Neural cell (in vitro differentiated cells): Measurements from ENCODE around the gene WDR89.

Experiments
- EZH2 ChIP-seq: fragments of 200-600, 300-800 bp; shearing (Covaris generic), sonication (generic); IDR thresholded peaks from 2 replicates; pipeline ENCODE4 v1.6.1; 2014; ENCODE audit warnings: antibody characterized with exemption, low read length, borderline replicate concordance, mild to moderate bottlenecking; ENCODE audit not compliant: insufficient read depth, poor library complexity, severe bottlenecking
- RAD21 ChIP-seq: fragments of 450-650 bp; conservative IDR thresholded peaks from 2 replicates; pipeline ENCODE4 v1.6.1; 2014; ENCODE audit warnings: antibody characterized with exemption, mild to moderate bottlenecking, moderate library complexity
- TAF1 ChIP-seq: IDR thresholded peaks from 2 replicates; pipeline ENCODE4 v1.6.1; 2012; ENCODE audit warnings: low read depth
- TF ChIP-seq, protein P1 (sequence below): fragments of 450-650 bp; IDR thresholded peaks from 2 replicates; pipeline ENCODE4 v1.5.1; 2014; ENCODE audit warnings: antibody characterized with exemption, mild to moderate bottlenecking, moderate library complexity; ENCODE audit not compliant: poor library complexity, severe bottlenecking

- TF ChIP-seq TAF1 (no peak), RAD21 (no peak), EZH2 (no peak)
- TF ChIP-seq, protein P1, sequence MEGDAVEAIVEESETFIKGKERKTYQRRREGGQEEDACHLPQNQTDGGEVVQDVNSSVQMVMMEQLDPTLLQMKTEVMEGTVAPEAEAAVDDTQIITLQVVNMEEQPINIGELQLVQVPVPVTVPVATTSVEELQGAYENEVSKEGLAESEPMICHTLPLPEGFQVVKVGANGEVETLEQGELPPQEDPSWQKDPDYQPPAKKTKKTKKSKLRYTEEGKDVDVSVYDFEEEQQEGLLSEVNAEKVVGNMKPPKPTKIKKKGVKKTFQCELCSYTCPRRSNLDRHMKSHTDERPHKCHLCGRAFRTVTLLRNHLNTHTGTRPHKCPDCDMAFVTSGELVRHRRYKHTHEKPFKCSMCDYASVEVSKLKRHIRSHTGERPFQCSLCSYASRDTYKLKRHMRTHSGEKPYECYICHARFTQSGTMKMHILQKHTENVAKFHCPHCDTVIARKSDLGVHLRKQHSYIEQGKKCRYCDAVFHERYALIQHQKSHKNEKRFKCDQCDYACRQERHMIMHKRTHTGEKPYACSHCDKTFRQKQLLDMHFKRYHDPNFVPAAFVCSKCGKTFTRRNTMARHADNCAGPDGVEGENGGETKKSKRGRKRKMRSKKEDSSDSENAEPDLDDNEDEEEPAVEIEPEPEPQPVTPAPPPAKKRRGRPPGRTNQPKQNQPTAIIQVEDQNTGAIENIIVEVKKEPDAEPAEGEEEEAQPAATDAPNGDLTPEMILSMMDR: no peak
Measured at GRCh38 chr14:63659726-63660125, 18.1 kb upstream of the WDR89 start.
